PC-3 (cell line): ENCODE data around the gene RNF157. TPM values are rescaled to one million over a fixed set of nuclear protein-coding genes. Genes with fewer than 3 reads are reported as not detected.
A peak's percentile ranks its signal among the peaks of the same experiment; 100 is the strongest.

Experiments
- ATAC-seq: fragments of 200-7000 bp; cut with Tn5 transposase; 2 replicates; pipeline ENCODE4 v1.9.1; 2020; ENCODE audit warnings: mild to moderate bottlenecking, moderate library complexity
- BruUV-seq: library from RNA; stranded (reverse); fragments of 400-500 nt; replicated peaks from 2 replicates; lab custom pipeline; 2021; lab: Mats Ljungman, UMichigan
- CTCF ChIA-PET: fragments of 300-600 bp; sonication (Branson Sonifier 250); formaldehyde crosslinking; loops from one replicate; lab custom pipeline; 2022; ENCODE audit warnings: antibody characterized with exemption; lab: Charles Lee
- POLR2A ChIA-PET: fragments of 300-600 bp; sonication (Branson Sonifier 250); formaldehyde crosslinking; loops from one replicate; lab custom pipeline; 2022; ENCODE audit warnings: antibody characterized with exemption; ENCODE audit not compliant: unreplicated experiment; lab: Charles Lee
- DNase-seq: peaks from one replicate; pipeline ENCODE4 v3.0.0-alpha.2; 2015
- H2AFZ ChIP-seq: fragments of 300-600 bp; sonication (generic); 2 replicates; pipeline ENCODE4 v1.6.0; 2016; ENCODE audit warnings: antibody characterized with exemption, low read length
- H3F3A ChIP-seq: fragments of 300-600 bp; sonication (generic); one replicate; pipeline ENCODE4 v1.6.0; 2017; ENCODE audit warnings: antibody characterized with exemption, low read length, control low read depth, mild to moderate bottlenecking; ENCODE audit not compliant: unreplicated experiment
- H3K27ac ChIP-seq: fragments of 300-600 bp; sonication (generic); 2 replicates; pipeline ENCODE4 v1.5.1; 2016; ENCODE audit warnings: mild to moderate bottlenecking, low read length
- H3K27me3 ChIP-seq: fragments of 300-600 bp; sonication (generic); 2 replicates; pipeline ENCODE4 v1.6.1; 2016; ENCODE audit warnings: low read length, mixed read lengths
- H3K36me3 ChIP-seq: fragments of 300-600 bp; sonication (generic); 2 replicates; pipeline ENCODE4 v1.6.1; 2016; ENCODE audit warnings: low read depth, mixed run types, low read length, mixed read lengths
- H3K4me1 ChIP-seq: fragments of 300-600 bp; sonication (generic); 2 replicates; pipeline ENCODE4 v1.5.1; 2016; ENCODE audit warnings: low read length; ENCODE audit not compliant: insufficient read depth
- H3K4me2 ChIP-seq: fragments of 300-600 bp; sonication (generic); 2 replicates; pipeline ENCODE4 v1.6.0; 2016; ENCODE audit warnings: low read length
- H3K4me3 ChIP-seq: fragments of 300-600 bp; sonication (generic); 2 replicates; pipeline ENCODE4 v1.5.1; 2016; ENCODE audit warnings: mild to moderate bottlenecking, low read length, mixed read lengths
- H3K79me2 ChIP-seq: fragments of 300-600 bp; sonication (generic); 2 replicates; pipeline ENCODE4 v1.6.1; 2017; ENCODE audit warnings: low read length, mixed read lengths
- H3K9ac ChIP-seq: fragments of 300-600 bp; sonication (generic); 2 replicates; pipeline ENCODE4 v1.6.0; 2016; ENCODE audit warnings: mild to moderate bottlenecking, low read length
- H3K9me2 ChIP-seq: fragments of 300-600 bp; sonication (generic); replicated peaks from 2 replicates; pipeline ENCODE4 v1.6.1; 2016; ENCODE audit warnings: mixed run types, low read length, mixed read lengths
- H3K9me3 ChIP-seq: fragments of 300-600 bp; sonication (generic); 2 replicates; pipeline ENCODE4 v1.6.1; 2016; ENCODE audit warnings: low read length, mixed read lengths
- H4K20me1 ChIP-seq: fragments of 300-600 bp; sonication (generic); 2 replicates; pipeline ENCODE4 v1.6.1; 2016; ENCODE audit warnings: low read length, mixed read lengths
- EZH2 ChIP-seq: fragments of 300-600 bp; sonication (generic); IDR thresholded peaks from one replicate; pipeline ENCODE4 v1.6.1; 2017; ENCODE audit warnings: antibody characterized with exemption, mild to moderate bottlenecking, low read length; ENCODE audit not compliant: unreplicated experiment
- EZH2phosphoT487 ChIP-seq: fragments of 300-600 bp; sonication (generic); IDR thresholded peaks from 2 replicates; pipeline ENCODE4 v1.6.1; 2018; ENCODE audit warnings: mild to moderate bottlenecking, antibody characterized with exemption, low read length, borderline replicate concordance
- intact Hi-C: fragments of 100-400 bp; cut with micrococcal nuclease; formaldehyde crosslinking; loops from 2 replicates; pipeline ENCODE4 v1.9.0; 2023
- total RNA-seq: library from RNA; depleted of rRNA; stranded (reverse); fragments of >200 nt; gene quantifications from 2 replicates; pipeline ENCODE4 v1.2.3, GENCODE V29; 2014
- TF ChIP-seq, protein P1 (sequence below): fragments of 300-600 bp; sonication (generic); conservative IDR thresholded peaks from 2 replicates; pipeline ENCODE4 v1.5.1; 2017; ENCODE audit warnings: antibody characterized with exemption, low read depth, mild to moderate bottlenecking, low read length

RNF157 gene
- total RNA-seq, 1 experiment from 2014 or later: 7.4 TPM

DNA sequence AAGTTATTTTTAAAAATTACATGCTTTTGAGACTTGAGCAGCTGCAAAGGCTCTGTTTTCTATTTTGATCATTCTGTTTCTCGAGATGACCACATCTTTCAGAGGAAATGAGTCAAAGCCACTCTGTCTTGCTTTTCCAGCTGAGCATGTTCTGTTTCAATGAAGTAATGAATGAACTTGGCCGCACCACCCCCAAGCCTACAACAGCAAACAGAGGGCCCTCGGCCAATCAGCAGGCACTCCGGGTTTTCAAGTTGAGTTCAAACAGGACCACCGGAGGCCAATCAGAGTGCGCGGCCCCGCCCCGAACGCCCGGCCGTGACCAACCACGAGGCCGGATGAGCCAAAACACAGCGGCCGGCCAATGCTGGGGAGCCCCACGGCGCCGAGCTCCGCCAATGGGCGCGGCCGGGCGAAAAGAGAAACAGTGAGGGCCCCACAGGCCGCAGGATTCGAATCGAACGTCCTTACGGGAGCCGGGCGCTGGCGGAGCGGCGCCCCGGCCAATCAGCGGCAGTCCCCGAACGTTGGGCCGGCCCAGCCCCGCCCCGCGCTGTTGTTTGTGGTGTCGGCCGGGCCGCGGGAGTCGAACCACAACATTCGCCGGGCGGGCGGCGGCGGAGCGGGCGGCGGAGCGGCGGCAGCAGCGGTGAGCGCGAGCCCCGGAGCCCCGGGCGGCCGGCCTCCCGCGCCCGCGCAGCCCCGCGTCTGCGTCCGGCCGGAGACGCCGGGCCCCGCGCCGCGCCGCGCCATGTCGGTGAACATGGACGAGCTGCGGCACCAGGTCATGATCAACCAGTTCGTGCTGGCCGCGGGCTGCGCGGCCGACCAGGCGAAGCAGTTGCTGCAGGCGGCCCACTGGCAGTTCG, 24.7 kb upstream of the RNF157 start, which contains the start of gene UBALD2:
TSS of gene UBALD2 (plus strand) at position 594 of the 869 bp plus-strand sequence. CDS start at position 752, 158 bp downstream.
- Histone ChIP-seq H2AFZ (peak within 1 kb of the TSS; percentile 60), H3K79me2 (peaks cover 45% of the 10 kb centered on the region), H3K4me2 (peak within 1 kb of the TSS; percentile 93), H3K4me3 (peak within 1 kb of the TSS; percentile 77), H3F3A (no peaks in the 10 kb centered on the region), H3K4me1 (peaks cover 50% of the 10 kb centered on the region), H3K9me3 (no peaks in the 10 kb centered on the region), H3K9me2 (no peaks in the 10 kb centered on the region), H3K27ac (peak within 1 kb of the TSS; percentile 74), H3K9ac (peak within 1 kb of the TSS; percentile 82), H3K36me3 (peaks cover 9% of the 10 kb centered on the region; the same call in 1 of the 2 replicates), H4K20me1 (peaks cover 11% of the 10 kb centered on the region; the same call in 1 of the 2 replicates), H3K27me3 (no peaks in the 10 kb centered on the region)
- ChIA-PET POLR2A (interaction anchor here (0.6 to 1.5 kb wide), 9 partner anchors 11 to 368 kb away, joined by 3 to 9 read pairs (median 4); partner anchors contain the start of gene TRIM65), CTCF (interaction anchor here (0.9 to 1.4 kb wide), 3 partner anchors 13 to 16 kb away, joined by 3 to 7 read pairs (median 3); no protein-coding TSS in a partner anchor)
- no peak for TF ChIP-seq EZH2phosphoT487
- BruUV-seq: no TSS peak
- ATAC-seq (peak; percentile 94), DNase-seq (peak; percentile 100)
- intact Hi-C loops: loop anchor here (1.0 to 10.0 kb wide), 2 partner anchors 13 to 160 kb away; partner anchors contain the start of gene EXOC7

DNA sequence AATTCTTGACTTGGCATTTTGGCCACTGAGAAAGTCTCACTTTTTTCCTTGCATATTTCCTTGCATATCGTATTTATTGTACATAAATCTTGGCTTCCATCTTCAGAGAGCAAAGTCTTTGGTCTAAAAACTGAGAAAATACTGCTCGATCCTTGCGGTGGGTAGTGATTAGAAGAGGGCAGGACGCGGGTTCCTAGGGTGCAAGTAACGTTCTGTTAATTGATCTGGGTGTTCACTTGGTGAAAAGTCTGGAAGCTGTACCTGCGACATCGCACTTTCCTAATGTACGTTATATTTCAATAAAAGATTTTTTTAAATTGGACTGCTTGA, 24.1 kb upstream of the RNF157 start:
- H3K79me2 ChIP-seq: peaks cover 39% of the 10 kb centered on the region
- H3K9ac ChIP-seq: peak overlapping the region; percentile 58
- no peak for DNase-seq
- H2AFZ ChIP-seq: peak overlapping the region; percentile 60
- ATAC-seq: no peak
- POLR2A ChIA-PET: interaction anchor here (0.6 to 1.5 kb wide), 5 partner anchors 10 to 155 kb away, joined by 4 to 9 read pairs (median 5); no protein-coding TSS in a partner anchor
- no peaks in the 10 kb centered on the region for H3F3A ChIP-seq
- no peaks in the 10 kb centered on the region for H3K27me3 ChIP-seq
- peaks cover 7% of the 10 kb centered on the region; the same call in 1 of the 2 replicates for H3K36me3 ChIP-seq
- CTCF ChIA-PET: interaction anchor here (0.9 to 1.4 kb wide), 3 partner anchors 12 to 16 kb away, joined by 3 to 7 read pairs (median 3); no protein-coding TSS in a partner anchor
- H3K4me3 ChIP-seq: peak overlapping the region; percentile 62
- peak overlapping the region; percentile 88 for H3K4me2 ChIP-seq
- TF ChIP-seq EZH2phosphoT487: no peak
- no peak for TF ChIP-seq EZH2
- TF ChIP-seq, protein P1, sequence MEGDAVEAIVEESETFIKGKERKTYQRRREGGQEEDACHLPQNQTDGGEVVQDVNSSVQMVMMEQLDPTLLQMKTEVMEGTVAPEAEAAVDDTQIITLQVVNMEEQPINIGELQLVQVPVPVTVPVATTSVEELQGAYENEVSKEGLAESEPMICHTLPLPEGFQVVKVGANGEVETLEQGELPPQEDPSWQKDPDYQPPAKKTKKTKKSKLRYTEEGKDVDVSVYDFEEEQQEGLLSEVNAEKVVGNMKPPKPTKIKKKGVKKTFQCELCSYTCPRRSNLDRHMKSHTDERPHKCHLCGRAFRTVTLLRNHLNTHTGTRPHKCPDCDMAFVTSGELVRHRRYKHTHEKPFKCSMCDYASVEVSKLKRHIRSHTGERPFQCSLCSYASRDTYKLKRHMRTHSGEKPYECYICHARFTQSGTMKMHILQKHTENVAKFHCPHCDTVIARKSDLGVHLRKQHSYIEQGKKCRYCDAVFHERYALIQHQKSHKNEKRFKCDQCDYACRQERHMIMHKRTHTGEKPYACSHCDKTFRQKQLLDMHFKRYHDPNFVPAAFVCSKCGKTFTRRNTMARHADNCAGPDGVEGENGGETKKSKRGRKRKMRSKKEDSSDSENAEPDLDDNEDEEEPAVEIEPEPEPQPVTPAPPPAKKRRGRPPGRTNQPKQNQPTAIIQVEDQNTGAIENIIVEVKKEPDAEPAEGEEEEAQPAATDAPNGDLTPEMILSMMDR: no peak
- intact Hi-C loops: loop anchor here (1.0 to 10.0 kb wide), 2 partner anchors 12 to 160 kb away; partner anchors contain the start of gene EXOC7
- no TSS peak for BruUV-seq
- H3K27ac ChIP-seq: peak overlapping the region; percentile 74
- no peaks in the 10 kb centered on the region for H3K9me2 ChIP-seq
- peaks cover 51% of the 10 kb centered on the region for H3K4me1 ChIP-seq
- H4K20me1 ChIP-seq: 0 out of 2 replicates have a peak, but pooled peaks cover 8% of the 10 kb centered on the region
- no peaks in the 10 kb centered on the region for H3K9me3 ChIP-seq

DNA sequence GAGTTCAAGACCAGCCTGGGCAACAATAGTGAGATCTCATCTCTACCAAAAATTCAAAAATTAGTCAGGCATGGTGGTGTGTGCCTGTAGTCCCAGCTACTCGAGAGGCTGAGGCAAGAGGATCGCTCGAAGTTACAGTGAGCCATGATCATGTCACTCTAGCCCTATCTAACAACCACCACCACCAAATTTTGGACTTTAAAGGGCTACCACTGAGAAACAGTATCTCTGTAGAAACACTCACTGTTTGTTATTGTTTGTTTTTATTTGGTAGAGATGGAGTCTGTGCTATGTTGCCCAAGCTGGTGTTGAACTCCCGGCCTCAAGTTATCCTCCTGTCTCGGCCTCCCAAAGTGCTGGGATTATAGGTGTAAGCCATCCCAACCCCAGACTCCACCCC, 23.6 kb upstream of the RNF157 start:
- Histone ChIP-seq H3K4me2 (peak overlapping the region; percentile 88), H3F3A (no peaks in the 10 kb centered on the region), H2AFZ (peak overlapping the region; percentile 60), H3K36me3 (peaks cover 7% of the 10 kb centered on the region; the same call in 1 of the 2 replicates), H3K79me2 (peaks cover 34% of the 10 kb centered on the region), H3K4me3 (peak overlapping the region; percentile 62), H4K20me1 (0 out of 2 replicates have a peak, but pooled peaks cover 8% of the 10 kb centered on the region), H3K27ac (peak overlapping the region; percentile 74), H3K27me3 (no peaks in the 10 kb centered on the region), H3K9ac (peak overlapping the region; percentile 58; the same call in 1 of the 2 replicates), H3K9me3 (no peaks in the 10 kb centered on the region), H3K9me2 (no peaks in the 10 kb centered on the region), H3K4me1 (peaks cover 55% of the 10 kb centered on the region)
- ChIA-PET POLR2A (interaction anchor here (1.5 kb wide), 1 partner anchor 12 kb away, joined by 9 read pairs; no protein-coding TSS in a partner anchor), CTCF (no interaction called here)
- BruUV-seq: no TSS peak
- no peak for TF ChIP-seq EZH2
- TF ChIP-seq EZH2phosphoT487: no peak
- TF ChIP-seq, protein P1: no peak
- ATAC-seq (no peak), DNase-seq (no peak)
- intact Hi-C loops: loop anchor here (1.0 to 10.0 kb wide), 2 partner anchors 12 to 159 kb away; partner anchors contain the start of gene EXOC7
